Spleen (tissue), 11 donors: ENCODE measurements around the gene ELP2. TPM values are rescaled to one million over a fixed set of nuclear protein-coding genes. Genes with fewer than 3 reads are reported as not detected.
"Not testable (repeated sequence)": the region's sequence is repeated elsewhere in the genome, so short reads cannot be mapped to it uniquely, and the experiment has no call there.

Source experiments
- DNase-seq: peaks from one replicate; pipeline ENCODE4 v3.0.0-alpha.2; 2020
- H3K27ac ChIP-seq, 8 donors: fragments of 200-600 bp; sonication (generic) in 7 of 8; 1 replicate in 4 of 8; 2 replicates in 4 of 8; pipeline versions ENCODE4 v1.5.0 to v1.8.0; 2016 to 2021; ENCODE audit warnings: inconsistent platforms in 4 of 8, mild to moderate bottlenecking in 4 of 8, moderate library complexity in 1 of 8
- H3K27me3 ChIP-seq, 7 donors: fragments of 200-600 bp; sonication (generic) in 6 of 7; replicated peaks in 1 of 7; 1 replicate in 4 of 7; 2 replicates in 3 of 7; pipeline versions ENCODE4 v1.5.0 to v1.8.0; 2016 to 2021; ENCODE audit warnings: inconsistent platforms in 3 of 7, mild to moderate bottlenecking in 1 of 7
- H3K36me3 ChIP-seq, 6 donors: fragments of 200-600 bp; sonication (generic) in 5 of 6; 1 replicate in 4 of 6; 2 replicates in 2 of 6; pipeline versions ENCODE4 v1.5.0 to v1.8.0; 2016 to 2021; ENCODE audit warnings: inconsistent platforms in 2 of 6
- H3K4me1 ChIP-seq, 6 donors: fragments of 200-600 bp; sonication (generic) in 5 of 6; 1 replicate in 3 of 6; 2 replicates in 3 of 6; pipeline versions ENCODE4 v1.5.0 to v1.8.0; 2016 to 2021; ENCODE audit warnings: inconsistent platforms in 3 of 6
- H3K4me3 ChIP-seq, 8 donors: fragments of 200-600 bp; sonication (generic) in 7 of 8; 1 replicate in 4 of 8; 2 replicates in 4 of 8; pipeline versions ENCODE4 v1.5.0 to v1.8.0; 2016 to 2021; ENCODE audit warnings: inconsistent platforms in 4 of 8, mild to moderate bottlenecking in 4 of 8, moderate library complexity in 2 of 8
- H3K9me3 ChIP-seq, 8 donors: fragments of 200-600 bp; sonication (generic) in 7 of 8; 1 replicate in 4 of 8; 2 replicates in 4 of 8; pipeline versions ENCODE4 v1.5.0 to v1.8.0; 2016 to 2021; ENCODE audit warnings: inconsistent platforms in 4 of 8
- CTCF ChIP-seq, 11 experiments: fragments of 200-600 bp in 7 of 11; fragments of 450-650 bp in 4 of 11; sonication (generic) in 4 of 11; IDR thresholded peaks in 8 of 11; conservative IDR thresholded peaks in 3 of 11; 1 replicate in 7 of 11; 2 replicates in 4 of 11; pipeline versions ENCODE4 v1.4.0 to v1.8.0; 2016 to 2021; ENCODE audit warnings: antibody characterized with exemption in 11 of 11, inconsistent platforms in 4 of 11, mild to moderate bottlenecking in 1 of 11
- POLR2A ChIP-seq, 3 donors: fragments of 450-650 bp; IDR thresholded peaks; one replicate each; pipeline ENCODE4 v1.5.1; 2017; ENCODE audit warnings: antibody characterized with exemption in 3 of 3, mild to moderate bottlenecking in 1 of 3
- POLR2AphosphoS5 ChIP-seq, 3 donors: sonication (generic); formaldehyde crosslinking; IDR thresholded peaks; one replicate each; pipeline ENCODE4 v1.5.1; 2017; ENCODE audit warnings: antibody characterized with exemption in 3 of 3
- WGBS, 5 donors: extraction: QIAGEN DNeasy Blood & Tissue Kit in 3 of 5; methylation state at CpG; one replicate each; pipeline versions ENCODE4 v1.1.5 to v1.1.7; 2013 to 2018; 5-methylcytosine and 5-hydroxymethylcytosine counted together
- intact Hi-C: fragments of 100-400 bp; cut with DNase I; formaldehyde crosslinking; loops from one replicate; pipeline ENCODE4 v1.15.0; 2023; ENCODE audit warnings: low total_unique reads
- polyA plus RNA-seq, 3 donors: library from polyadenylated mRNA; stranded (reverse); fragments of 200-250 nt; gene quantifications; one replicate each; pipeline ENCODE4 v1.2.1, GENCODE V29; 2013
- total RNA-seq, 7 donors: library from RNA; depleted of rRNA in 3 of 7; stranded (reverse); fragments of >200 nt in 3 of 7; fragmentation: NEBNext Ultra II Directional in 4 of 7; extraction: Animal tissue kit (Norgen Biotek cat#: 25700) in 4 of 7; gene quantifications; one replicate each; pipeline versions ENCODE4 v1.1.0 to v1.2.1, GENCODE V29; 2016 to 2021
- donor health status: healthy with polysubstance abuse.
- donor health status: DM: no; HTN: no; CAD: no; lungs with moderate emphysema.
- donor health status: DM: no; HTN: no; CAD: no.
- donor health status: Bipolar disorder and iron deficiency.
- donor health status: healthy.
- donor health status: DM: no; HTN: no; CAD: no.
- donor health status: DM: yes; HTN: yes; CAD: no.

The ELP2 gene
- total and polyA plus RNA-seq, 10 donors = 45.7 to 99.7 (median 72.6) TPM

DNA sequence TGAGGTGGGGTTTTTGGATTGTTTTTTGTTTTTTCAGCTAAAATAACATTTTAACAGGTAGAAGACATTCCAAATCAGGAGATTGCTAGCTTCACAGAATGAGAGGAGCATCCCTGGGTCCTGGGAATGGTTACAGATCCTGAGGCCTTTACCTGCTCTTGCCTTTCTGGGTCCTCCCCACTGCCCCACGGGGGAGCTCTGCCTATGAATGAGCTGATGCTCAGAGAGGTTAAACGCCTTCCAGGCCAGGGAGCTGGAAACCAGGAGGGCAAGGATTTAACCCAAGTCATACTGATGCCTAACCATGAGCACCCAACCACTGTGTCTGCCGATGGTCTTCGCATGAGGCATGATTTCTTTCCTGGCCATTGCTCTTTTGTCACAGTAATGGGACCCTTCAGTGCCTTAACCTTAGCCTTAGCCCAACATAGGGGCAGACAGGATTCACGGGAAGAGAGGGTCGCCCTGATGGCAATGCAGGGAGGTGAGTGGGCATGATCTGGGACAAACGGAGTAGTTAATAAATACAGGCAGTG, 73.7 kb downstream of the ELP2 start:
- H3K4me3 ChIP-seq = no peak overlapping the region
- peaks cover 0 to 9% (median 5%) of the 10 kb centered on the region in 8 donors for H3K9me3 ChIP-seq
- no peak overlapping the region for H3K27ac ChIP-seq
- no peaks in the 10 kb centered on the region for H3K4me1 ChIP-seq
- WGBS, 5 donors = 76 to 82% (median 80%) methylated on average over 7 of the region's 7 CpGs
- TF ChIP-seq POLR2A (IDR thresholded peaks at IDR 0.05) = no peak
- no peak for TF ChIP-seq POLR2AphosphoS5 (IDR thresholded peaks at IDR 0.05)
- no peak for TF ChIP-seq CTCF (IDR thresholded peaks at IDR 0.05 in 8 of 11, conservative IDR thresholded peaks at IDR 0.05 in 3 of 11)
- no peaks in the 10 kb centered on the region for H3K27me3 ChIP-seq
- intact Hi-C loops = no loop called here
- H3K36me3 ChIP-seq = no peaks in the 10 kb centered on the region
- DNase-seq = peak; percentile 34

GRCh38 chr18:36205166-36205565, 75.5 kb downstream of the ELP2 start:
- peaks cover 0 to 11% (median 5%) of the 10 kb centered on the region in 8 donors for H3K9me3 ChIP-seq
- no peak overlapping the region for H3K27ac ChIP-seq
- H3K4me3 ChIP-seq = no peak overlapping the region
- TF ChIP-seq POLR2AphosphoS5 (IDR thresholded peaks at IDR 0.05) (no peak), CTCF (IDR thresholded peaks at IDR 0.05 in 8 of 11, conservative IDR thresholded peaks at IDR 0.05 in 3 of 11) (no peak), POLR2A (IDR thresholded peaks at IDR 0.05) (no peak)
- H3K36me3 ChIP-seq = no peaks in the 10 kb centered on the region
- WGBS, 5 donors = 72 to 85% (median 80%) methylated on average over 4 of the region's 4 CpGs
- H3K4me1 ChIP-seq = no peaks in the 10 kb centered on the region
- H3K27me3 ChIP-seq = no peaks in the 10 kb centered on the region
- intact Hi-C loops = no loop called here
- no peak for DNase-seq

GRCh38 chr18:36207303-36207702, 77.6 kb downstream of the ELP2 start:
- Histone ChIP-seq H3K27ac (no peak overlapping the region), H3K9me3 (peaks cover 0 to 11% (median 5%) of the 10 kb centered on the region in 8 donors), H3K4me3 (no peak overlapping the region), H3K27me3 (no peaks in the 10 kb centered on the region), H3K4me1 (no peaks in the 10 kb centered on the region), H3K36me3 (no peaks in the 10 kb centered on the region)
- intact Hi-C loops = no loop called here
- DNase-seq = no peak
- WGBS, 5 donors = 76 to 89% (median 86%) methylated on average over 1 of the region's 1 CpG
- TF ChIP-seq CTCF (IDR thresholded peaks at IDR 0.05 in 8 of 11, conservative IDR thresholded peaks at IDR 0.05 in 3 of 11) (no peak), POLR2AphosphoS5 (IDR thresholded peaks at IDR 0.05) (no peak), POLR2A (IDR thresholded peaks at IDR 0.05) (no peak)

GRCh38 chr18:36207969-36208368, 78.3 kb downstream of the ELP2 start:
- not testable (repeated sequence) for H3K27me3 ChIP-seq

More at GRCh38 chr18:36207969-36208368, 78.3 kb downstream of the ELP2 start:
- H3K4me3 ChIP-seq, H3K4me1 ChIP-seq, H3K36me3 ChIP-seq, intact Hi-C loops, H3K27ac ChIP-seq, DNase-seq: not testable (repeated sequence)
- 95 to 100% (median 96%) methylated on average over 2 of the region's 2 CpGs for WGBS, 5 donors
- peaks cover 0 to 11% (median 5%) of the 10 kb centered on the region in 8 donors for H3K9me3 ChIP-seq
